Left lobe of liver (tissue), 2 donors: ENCODE results near the gene DAD1. TPM values are rescaled to one million over a fixed set of nuclear protein-coding genes. Genes with fewer than 3 reads are reported as not detected.
"Not testable (repeated sequence)": the region's sequence is repeated elsewhere in the genome, so short reads cannot be mapped to it uniquely, and the experiment has no call there.

Source experiments
- ATAC-seq: fragments of 200-7000 bp; cut with Tn5 transposase; one replicate; pipeline ENCODE4 v1.9.1; 2020; ENCODE audit warnings: mild to moderate bottlenecking, moderate library complexity
- DNase-seq: peaks from one replicate; pipeline ENCODE4 v3.0.0-alpha.2; 2020; ENCODE audit warnings: low spot score
- total RNA-seq: library from RNA; stranded (reverse); gene quantifications from one replicate; pipeline ENCODE4 v1.2.1, GENCODE V29; 2021
- donor health status: DM: no; HTN: no; CAD: no; lungs with moderate emphysema.
- donor health status: DM: no; HTN: yes; CAD: no.

Gene DAD1
- total RNA-seq, 1 donor from 2014 or later = 133 TPM

- ATAC-seq = no peak
- DNase-seq = no peak
These were observed 10.3 kb upstream of the DAD1 start for GRCh38 chr14:22599349-22599748.

DNA sequence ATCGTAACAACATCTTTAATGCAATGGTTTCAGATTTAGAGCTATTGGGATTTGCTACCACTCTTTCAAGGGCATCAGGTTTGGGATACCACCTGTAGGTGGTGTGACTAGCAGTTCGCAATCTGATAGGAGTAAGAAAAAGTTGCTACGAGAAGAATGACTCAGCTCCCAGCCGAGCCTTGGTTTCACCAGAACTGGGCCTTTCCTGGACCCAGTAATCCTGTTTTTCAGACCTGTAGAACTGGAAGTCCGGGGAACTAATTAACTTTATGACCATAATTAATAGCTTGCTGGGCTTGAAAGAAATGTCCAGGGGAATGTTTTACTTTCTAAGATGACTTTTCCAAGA, 9.8 kb upstream of the DAD1 start:
- ATAC-seq (peak; percentile 76), DNase-seq (no peak)

GRCh38 chr14:22598099-22598895, 9.3 kb upstream of the DAD1 start, which contains the start of gene ABHD4:
TSS of gene ABHD4 (plus strand) at chr14:22598300. CDS start at chr14:22598307, 7 bp downstream.
- DNase-seq (peak; percentile 87), ATAC-seq (peak; percentile 98)

DNA sequence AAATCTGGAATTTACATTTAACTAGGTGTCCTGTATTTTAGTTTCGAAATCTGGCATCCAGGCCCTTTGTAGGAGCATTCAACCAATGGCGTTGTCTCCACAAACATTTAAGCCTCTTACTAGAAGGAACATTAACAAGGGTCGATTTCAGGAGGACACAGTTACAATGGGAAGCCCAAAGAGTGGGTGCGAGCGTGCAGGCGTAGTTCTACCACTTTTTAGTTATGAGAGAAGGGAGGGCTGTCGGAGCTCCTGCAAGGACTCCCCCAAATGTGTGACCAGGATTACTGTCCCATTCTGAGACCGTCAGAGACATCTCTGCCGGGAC, 8.7 kb upstream of the DAD1 start:
- no peak for DNase-seq
- ATAC-seq = peak; percentile 17

GRCh38 chr14:22597265-22597664, 8.2 kb upstream of the DAD1 start:
- no peak for DNase-seq
- no peak for ATAC-seq

DNA sequence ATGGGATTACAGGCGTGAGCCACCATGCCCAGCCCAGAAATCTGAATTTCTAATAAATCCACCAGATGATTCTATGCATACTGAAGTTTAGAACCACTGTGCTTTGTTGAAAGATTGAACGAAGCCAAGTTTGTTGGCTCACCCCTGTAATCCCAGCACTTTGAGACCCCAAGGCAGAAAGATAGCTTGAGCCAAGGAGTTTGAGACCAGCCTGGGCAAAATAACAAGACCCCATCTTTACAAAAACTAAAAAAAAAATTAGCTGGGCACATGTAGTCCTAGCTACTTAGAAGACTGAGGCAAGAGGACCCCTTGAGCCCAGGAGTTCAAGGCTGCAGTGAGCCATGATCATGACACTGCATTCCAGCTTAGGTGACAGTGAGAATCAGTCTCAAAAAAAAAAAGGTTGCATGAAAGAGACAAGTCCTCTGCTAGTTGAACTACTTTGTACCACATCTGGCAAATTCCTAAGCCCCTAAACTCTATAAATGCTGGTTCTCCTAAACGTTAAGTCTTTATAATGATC, 7.4 kb upstream of the DAD1 start:
- ATAC-seq (no peak), DNase-seq (no peak)

DNA sequence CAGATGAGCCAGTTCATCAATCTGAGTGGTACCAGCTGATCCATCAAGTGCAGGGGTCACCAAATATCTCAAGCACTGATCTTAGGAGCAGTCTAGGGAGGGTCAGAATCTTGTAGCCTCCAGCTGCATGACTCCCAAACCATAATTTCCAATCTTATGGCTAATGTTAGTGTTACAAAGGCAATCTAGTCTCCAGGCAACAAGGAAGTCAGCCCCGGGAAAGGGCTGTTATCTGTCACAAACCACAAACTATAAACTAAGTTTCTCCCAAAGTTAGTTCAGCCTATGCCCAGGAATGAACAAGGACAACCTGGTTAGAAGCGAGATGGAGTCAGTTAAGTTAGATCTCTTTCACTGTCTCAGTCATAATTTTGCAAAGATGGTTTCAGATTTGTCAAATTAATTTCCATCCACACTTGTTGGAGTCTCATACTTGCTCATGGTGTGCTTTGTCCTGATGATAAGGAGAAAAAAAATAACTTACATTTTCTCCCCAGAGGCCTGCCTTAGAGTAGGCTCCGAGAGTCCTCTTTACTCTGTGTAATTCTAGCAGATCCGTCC, 5.2 kb upstream of the DAD1 start:
- ATAC-seq = no peak
- DNase-seq = no peak

DNA sequence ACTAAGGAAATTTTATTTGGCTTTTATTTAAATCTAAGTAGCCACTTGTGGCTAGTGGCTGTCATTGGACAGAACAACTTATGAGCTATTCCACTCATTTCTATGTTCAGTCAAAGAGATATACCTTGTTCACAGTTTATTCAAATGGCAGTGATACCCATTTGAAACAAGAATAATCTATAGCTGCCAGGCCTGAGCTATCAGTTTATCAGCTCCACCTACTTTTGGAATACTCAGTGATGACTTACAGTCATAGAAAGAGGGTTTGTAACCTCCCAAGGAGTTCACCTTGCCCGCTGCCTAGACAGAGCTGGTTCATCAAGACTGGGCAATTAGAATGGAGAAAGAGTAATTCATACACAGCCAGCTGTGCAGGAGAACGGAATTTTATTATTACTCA, 4.6 kb upstream of the DAD1 start:
- ATAC-seq (no peak), DNase-seq (no peak)

DNA sequence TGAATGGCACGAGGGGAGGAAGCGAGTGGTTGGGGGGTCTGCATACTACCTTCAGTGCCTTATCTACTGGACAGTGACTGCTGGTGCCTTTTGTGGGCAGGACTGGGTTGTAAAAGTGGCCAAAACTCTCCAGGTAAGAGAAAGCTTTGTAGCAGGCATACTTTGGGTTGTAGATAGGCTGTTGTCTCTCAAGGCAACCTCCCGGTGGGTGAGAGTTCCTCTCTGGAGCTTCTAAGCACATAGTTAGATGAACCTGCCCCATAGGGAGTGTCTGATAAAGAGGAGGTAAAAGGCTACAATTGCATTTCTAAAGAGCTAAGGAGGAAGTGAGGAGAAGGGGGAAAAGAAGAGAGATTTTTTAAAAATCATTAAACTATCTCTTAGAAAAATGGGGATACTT, 4.2 kb upstream of the DAD1 start:
- DNase-seq (no peak), ATAC-seq (no peak)

- no peak for DNase-seq
- no peak for ATAC-seq
These were observed 413 bp downstream of the DAD1 start for GRCh38 chr14:22588526-22589095.

DNA sequence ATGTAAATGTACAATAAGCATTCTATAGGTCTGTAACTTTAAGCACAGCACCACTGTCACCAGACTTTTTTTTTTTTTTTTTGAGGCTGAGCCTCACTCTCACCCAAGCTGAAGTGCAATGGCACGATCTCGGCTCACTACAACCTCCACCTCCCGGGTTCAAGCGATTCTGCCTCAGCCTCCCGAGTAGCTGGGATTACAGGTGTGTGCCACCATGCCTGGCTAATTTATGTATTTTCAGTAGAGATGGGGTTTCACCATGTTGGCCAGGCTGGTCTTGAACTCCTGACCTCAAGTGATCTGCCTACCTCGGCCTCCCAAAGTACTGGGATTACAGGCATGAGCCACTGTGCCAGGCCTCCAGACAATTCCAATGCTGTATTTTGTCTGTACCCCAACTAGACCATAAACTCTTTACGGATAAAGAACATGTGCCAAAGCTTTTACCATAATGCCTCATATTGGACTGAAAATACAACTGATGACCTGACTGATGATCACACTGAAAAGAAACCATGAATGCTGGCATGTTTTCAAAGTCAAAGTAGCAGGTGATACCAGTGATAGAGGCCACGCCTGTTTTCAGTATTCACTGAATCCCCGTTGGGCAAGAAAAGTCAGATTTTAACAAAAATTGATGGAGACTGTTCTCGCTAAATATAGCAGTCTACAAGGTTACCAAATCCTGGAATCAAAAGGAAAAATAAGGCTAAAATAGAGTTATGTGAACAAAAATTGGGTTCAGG, 1.2 kb downstream of the DAD1 start:
- DNase-seq, ATAC-seq: not testable (repeated sequence)

GRCh38 chr14:22587247-22587646, 1.8 kb downstream of the DAD1 start:
- no peak for DNase-seq
- ATAC-seq = no peak

- ATAC-seq (no peak), DNase-seq (no peak)
These were observed 5.0 kb downstream of the DAD1 start for GRCh38 chr14:22583994-22584393.

GRCh38 chr14:22580625-22581024, 8.4 kb downstream of the DAD1 start:
- no peak for ATAC-seq
- DNase-seq = no peak

- DNase-seq (no peak), ATAC-seq (no peak)
These were observed 9.1 kb downstream of the DAD1 start for GRCh38 chr14:22579881-22580280.

GRCh38 chr14:22579236-22579635, 9.8 kb downstream of the DAD1 start:
- no peak for ATAC-seq
- DNase-seq = no peak

- DNase-seq (no peak), ATAC-seq (no peak)
These were observed 11.6 kb downstream of the DAD1 start for GRCh38 chr14:22577334-22577908.

- DNase-seq (no peak), ATAC-seq (no peak)
These were observed 15.2 kb downstream of the DAD1 start for GRCh38 chr14:22573804-22574203.

DNA sequence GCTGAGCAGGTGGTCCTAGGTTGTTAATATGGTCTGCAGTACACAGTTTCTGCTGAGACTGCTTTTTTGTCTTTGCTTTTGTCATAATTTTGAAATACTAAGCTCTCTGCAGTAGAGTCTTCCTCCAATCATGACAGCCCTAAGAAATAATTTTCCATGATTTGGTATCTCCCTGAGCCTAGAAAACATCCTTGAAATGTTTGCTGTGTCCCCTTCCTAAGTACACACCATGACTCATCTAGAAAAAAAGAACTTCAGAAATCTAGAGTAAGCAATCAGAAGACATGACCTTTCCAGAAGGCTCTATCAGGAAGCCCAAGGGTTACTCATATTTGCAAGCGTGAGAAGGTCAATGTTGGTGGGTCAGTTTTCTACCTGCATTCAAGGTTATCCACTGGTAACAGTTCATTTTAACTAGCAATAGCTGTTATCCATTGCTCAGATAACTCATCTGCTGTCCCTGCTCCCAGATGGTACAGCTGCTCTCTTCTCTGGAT, 16.4 kb downstream of the DAD1 start:
- no peak for ATAC-seq
- no peak for DNase-seq

DNA sequence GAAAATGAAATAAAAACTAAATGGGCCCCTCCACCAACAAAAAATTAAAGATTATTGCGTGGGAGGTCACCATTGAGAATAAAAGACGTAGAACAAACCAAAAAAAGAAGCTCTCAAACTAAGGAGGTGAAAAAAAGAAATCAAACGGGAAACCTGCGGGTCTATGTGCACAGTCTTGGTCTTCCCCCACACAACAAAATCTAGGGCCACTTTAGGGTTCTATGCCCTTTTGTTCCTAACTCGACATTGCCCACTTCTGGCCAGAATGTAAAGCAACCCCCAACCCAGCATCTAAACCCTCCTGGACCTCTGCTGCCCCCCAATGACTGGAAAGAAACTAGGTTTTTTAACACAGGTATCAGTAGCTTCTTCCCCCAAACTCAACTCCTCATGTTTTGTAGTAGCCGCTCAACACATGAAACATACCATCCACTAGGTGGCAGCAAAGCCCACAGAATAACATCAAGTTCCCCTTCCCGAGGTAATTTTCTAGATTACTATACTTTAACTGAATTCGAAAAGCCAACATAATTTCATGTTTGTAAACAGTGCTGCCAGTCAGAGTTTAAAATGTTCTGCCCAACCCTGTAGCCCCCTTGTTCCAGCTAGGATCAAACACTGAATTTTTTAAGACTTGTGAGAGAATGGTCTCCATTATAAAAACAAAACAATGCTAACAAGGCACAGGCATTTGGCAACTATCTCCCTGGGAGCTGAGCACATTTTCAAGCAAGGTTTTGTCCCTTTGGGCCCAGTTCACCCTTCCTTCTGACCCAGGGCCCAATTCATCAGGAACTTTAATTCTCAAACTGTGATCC, 18.7 kb downstream of the DAD1 start:
- ATAC-seq (peak; percentile 97), DNase-seq (peak; percentile 65)
